Lower lobe of right lung (tissue), 2 donors: ENCODE data around the gene SHTN1. TPM values are rescaled to one million over a fixed set of nuclear protein-coding genes. Genes with fewer than 3 reads are reported as not detected.
A peak's percentile ranks its signal among the peaks of the same experiment; 100 is the strongest.

Experiments
- ATAC-seq, 2 donors: fragments of 200-7000 bp; cut with Tn5 transposase; one replicate each; pipeline ENCODE4 v1.9.1; 2020 to 2022; ENCODE audit warnings: mild to moderate bottlenecking in 2 of 2, moderate library complexity in 2 of 2
- DNase-seq: peaks from one replicate; pipeline ENCODE4 v3.0.0-alpha.2; 2020
- H3K27ac ChIP-seq: fragments of 200-600 bp; one replicate; pipeline ENCODE4 v1.8.0; 2022
- H3K27me3 ChIP-seq: fragments of 200-600 bp; one replicate; pipeline ENCODE4 v1.8.0; 2022; ENCODE audit warnings: low read depth
- H3K36me3 ChIP-seq: fragments of 200-600 bp; one replicate; pipeline ENCODE4 v1.8.0; 2022; ENCODE audit warnings: mild to moderate bottlenecking
- H3K4me1 ChIP-seq: fragments of 200-600 bp; one replicate; pipeline ENCODE4 v1.8.0; 2022
- H3K4me3 ChIP-seq: fragments of 200-600 bp; one replicate; pipeline ENCODE4 v1.8.0; 2022; ENCODE audit warnings: mild to moderate bottlenecking
- H3K9me3 ChIP-seq: fragments of 200-600 bp; one replicate; pipeline ENCODE4 v1.8.0; 2022
- intact Hi-C: fragments of 100-400 bp; cut with DNase I; formaldehyde crosslinking; loops from one replicate; pipeline ENCODE4 v1.11.0; 2022
- long read RNA-seq: library from polyadenylated mRNA; unstranded; transcript quantifications from one replicate; pipeline ENCODE4 v2.0.0, GENCODE V29; 2021
- total RNA-seq: library from RNA; stranded (reverse); fragmentation: NEBNext Ultra II Directional; extraction: Animal tissue kit (Norgen Biotek cat#: 25700); gene quantifications from one replicate; pipeline ENCODE4 v1.2.1, GENCODE V29; 2021
- TF ChIP-seq, protein P1 (sequence below): fragments of 200-600 bp; IDR thresholded peaks from one replicate; pipeline ENCODE4 v1.8.0; 2022; ENCODE audit warnings: antibody characterized with exemption, mild to moderate bottlenecking
- donor health status: DM: no; HTN: yes; CAD: no; lungs with severe emphysema.

The SHTN1 gene, protein sequence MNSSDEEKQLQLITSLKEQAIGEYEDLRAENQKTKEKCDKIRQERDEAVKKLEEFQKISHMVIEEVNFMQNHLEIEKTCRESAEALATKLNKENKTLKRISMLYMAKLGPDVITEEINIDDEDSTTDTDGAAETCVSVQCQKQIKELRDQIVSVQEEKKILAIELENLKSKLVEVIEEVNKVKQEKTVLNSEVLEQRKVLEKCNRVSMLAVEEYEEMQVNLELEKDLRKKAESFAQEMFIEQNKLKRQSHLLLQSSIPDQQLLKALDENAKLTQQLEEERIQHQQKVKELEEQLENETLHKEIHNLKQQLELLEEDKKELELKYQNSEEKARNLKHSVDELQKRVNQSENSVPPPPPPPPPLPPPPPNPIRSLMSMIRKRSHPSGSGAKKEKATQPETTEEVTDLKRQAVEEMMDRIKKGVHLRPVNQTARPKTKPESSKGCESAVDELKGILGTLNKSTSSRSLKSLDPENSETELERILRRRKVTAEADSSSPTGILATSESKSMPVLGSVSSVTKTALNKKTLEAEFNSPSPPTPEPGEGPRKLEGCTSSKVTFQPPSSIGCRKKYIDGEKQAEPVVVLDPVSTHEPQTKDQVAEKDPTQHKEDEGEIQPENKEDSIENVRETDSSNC
- 43.1 TPM for total RNA-seq
- long read RNA-seq, full-length matches to known transcripts = 18 of 41 reads
- long read RNA-seq, partial matches to known transcripts = 5 of 41 reads
- long read RNA-seq, other reads (novel, unspliced or antisense) = 18 of 41 reads

DNA sequence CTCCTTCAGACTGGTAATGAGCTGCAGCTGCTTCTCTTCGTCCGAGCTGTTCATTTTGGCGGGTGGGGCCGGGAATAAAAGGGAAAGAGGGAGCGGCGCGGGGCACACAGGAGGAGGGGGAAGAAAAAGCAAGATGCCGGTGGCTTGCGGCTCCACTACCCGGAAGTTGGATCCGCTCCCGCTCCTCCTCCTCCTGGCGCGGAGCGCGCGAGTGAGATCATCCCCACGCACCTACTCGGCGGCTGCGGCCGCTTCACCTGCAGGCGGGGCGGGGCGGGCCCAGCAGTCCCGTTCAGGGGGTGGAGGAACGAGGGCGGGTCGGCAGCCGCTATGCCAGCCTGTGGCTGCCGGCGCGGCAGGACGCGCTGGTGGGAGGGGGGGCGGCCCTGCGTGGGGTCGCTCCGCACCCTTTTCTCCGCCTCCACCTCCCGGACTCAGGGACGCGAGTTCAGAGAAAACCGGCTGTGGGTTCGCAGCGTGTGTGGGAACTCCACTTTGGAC is at the start of gene SHTN1:
Gene SHTN1 (minus strand): TSS at position 162 of the 501 bp plus-strand sequence. CDS start 108 bp downstream, at position 54.
- peak; percentile 91 for DNase-seq
- Histone ChIP-seq H3K4me1 (peaks cover 4% of the 10 kb centered on the region), H3K27ac (peak within 1 kb of the TSS; percentile 93), H3K9me3 (no peaks in the 10 kb centered on the region), H3K36me3 (no peaks in the 10 kb centered on the region), H3K27me3 (no peaks in the 10 kb centered on the region), H3K4me3 (peak within 1 kb of the TSS; percentile 74)
- TF ChIP-seq, protein P1, sequence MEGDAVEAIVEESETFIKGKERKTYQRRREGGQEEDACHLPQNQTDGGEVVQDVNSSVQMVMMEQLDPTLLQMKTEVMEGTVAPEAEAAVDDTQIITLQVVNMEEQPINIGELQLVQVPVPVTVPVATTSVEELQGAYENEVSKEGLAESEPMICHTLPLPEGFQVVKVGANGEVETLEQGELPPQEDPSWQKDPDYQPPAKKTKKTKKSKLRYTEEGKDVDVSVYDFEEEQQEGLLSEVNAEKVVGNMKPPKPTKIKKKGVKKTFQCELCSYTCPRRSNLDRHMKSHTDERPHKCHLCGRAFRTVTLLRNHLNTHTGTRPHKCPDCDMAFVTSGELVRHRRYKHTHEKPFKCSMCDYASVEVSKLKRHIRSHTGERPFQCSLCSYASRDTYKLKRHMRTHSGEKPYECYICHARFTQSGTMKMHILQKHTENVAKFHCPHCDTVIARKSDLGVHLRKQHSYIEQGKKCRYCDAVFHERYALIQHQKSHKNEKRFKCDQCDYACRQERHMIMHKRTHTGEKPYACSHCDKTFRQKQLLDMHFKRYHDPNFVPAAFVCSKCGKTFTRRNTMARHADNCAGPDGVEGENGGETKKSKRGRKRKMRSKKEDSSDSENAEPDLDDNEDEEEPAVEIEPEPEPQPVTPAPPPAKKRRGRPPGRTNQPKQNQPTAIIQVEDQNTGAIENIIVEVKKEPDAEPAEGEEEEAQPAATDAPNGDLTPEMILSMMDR = no peak
- intact Hi-C loops = no loop called here
- ATAC-seq = peak; percentile 97

- Histone ChIP-seq H3K36me3 (no peaks in the 10 kb centered on the region), H3K4me3 (no peak overlapping the region), H3K4me1 (no peaks in the 10 kb centered on the region), H3K9me3 (peaks cover 6% of the 10 kb centered on the region), H3K27me3 (no peaks in the 10 kb centered on the region), H3K27ac (no peak overlapping the region)
- intact Hi-C loops = no loop called here
- no peak for DNase-seq
- TF ChIP-seq, protein P1 = no peak
- no peak for ATAC-seq
Observed at GRCh38 chr10:117053482-117053881, 48.5 kb upstream of the SHTN1 start.

DNA sequence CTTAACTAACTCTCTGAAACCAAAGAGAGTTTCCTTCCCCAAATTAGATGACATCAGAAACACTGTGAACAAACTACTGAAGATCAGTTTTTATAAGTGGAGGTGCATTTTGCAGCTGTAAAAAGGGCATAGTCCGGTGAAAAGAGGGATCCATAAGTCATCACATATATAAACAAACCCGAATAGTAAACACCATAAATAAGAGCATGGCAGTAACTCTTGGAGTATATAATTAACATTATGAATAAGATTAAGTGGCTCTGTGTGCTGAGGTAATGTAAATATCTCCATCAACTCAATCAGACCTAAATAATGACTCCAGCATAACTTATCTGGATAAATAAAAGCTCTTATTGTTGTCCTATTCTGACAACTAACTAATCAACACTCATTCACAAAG is 43.0 kb upstream of the SHTN1 start:
- intact Hi-C loops = no loop called here
- Histone ChIP-seq H3K9me3 (no peaks in the 10 kb centered on the region), H3K36me3 (no peaks in the 10 kb centered on the region), H3K27ac (no peak overlapping the region), H3K4me1 (no peaks in the 10 kb centered on the region), H3K27me3 (no peaks in the 10 kb centered on the region), H3K4me3 (no peak overlapping the region)
- ATAC-seq = no peak
- TF ChIP-seq, protein P1 = no peak
- DNase-seq = no peak

DNA sequence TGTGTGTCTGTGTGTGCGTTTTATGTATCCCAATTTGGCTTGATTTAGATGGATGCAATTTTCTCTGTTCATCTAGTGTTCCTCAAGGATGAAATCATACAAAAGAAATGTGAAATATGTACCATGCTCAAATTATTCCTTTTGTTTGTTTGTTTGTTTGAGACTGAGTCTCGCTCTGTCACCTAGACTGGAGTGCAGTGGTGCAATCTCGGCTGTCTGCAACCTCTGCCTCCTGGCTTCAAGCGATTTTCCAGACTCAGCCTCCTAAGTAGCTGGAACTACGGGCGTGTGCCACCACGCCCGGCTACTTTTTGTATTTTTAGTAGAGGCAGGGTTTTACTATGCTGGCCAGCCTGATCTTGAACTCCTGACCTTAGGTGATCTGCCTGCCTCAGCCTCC is 11.3 kb upstream of the SHTN1 start:
- Histone ChIP-seq H3K9me3 (no peaks in the 10 kb centered on the region), H3K4me3 (no peak overlapping the region), H3K27me3 (no peaks in the 10 kb centered on the region), H3K27ac (no peak overlapping the region), H3K36me3 (no peaks in the 10 kb centered on the region), H3K4me1 (no peaks in the 10 kb centered on the region)
- no peak for ATAC-seq
- intact Hi-C loops = no loop called here
- no peak for DNase-seq
- TF ChIP-seq, protein P1 = no peak

GRCh38 chr10:117014835-117015234 is 9.8 kb upstream of the SHTN1 start:
- Histone ChIP-seq H3K36me3 (no peaks in the 10 kb centered on the region), H3K4me1 (no peaks in the 10 kb centered on the region), H3K27ac (no peak overlapping the region), H3K9me3 (no peaks in the 10 kb centered on the region), H3K4me3 (no peak overlapping the region), H3K27me3 (no peaks in the 10 kb centered on the region)
- TF ChIP-seq, protein P1 = no peak
- DNase-seq (no peak), ATAC-seq (no peak)
- intact Hi-C loops = no loop called here
